Measurements from ENCODE around the gene TAS2R60.
A peak's percentile ranks its signal among the peaks of the same experiment; 100 is the strongest.
"Not testable (repeated sequence)": the region's sequence is repeated elsewhere in the genome, so short reads cannot be mapped to it uniquely, and the experiment has no call there.

The TAS2R60 gene

GRCh38 chr7:143443153-143443552 is at the start of gene TAS2R60:
TAS2R60 (plus strand) TSS chr7:143443453; CDS start chr7:143443453, 0 bp downstream.
- no peak for DNase-seq (ENCODE audit: low spot score)

- no peak for DNase-seq (ENCODE audit: low spot score)
These were observed 49.2 kb upstream of the TAS2R60 start for GRCh38 chr7:143394068-143394467.

GRCh38 chr7:143394777-143395176 is 48.5 kb upstream of the TAS2R60 start:
- no peak for DNase-seq (ENCODE audit: low spot score)

- no peak for DNase-seq (ENCODE audit: low spot score)
These were observed 47.8 kb upstream of the TAS2R60 start for GRCh38 chr7:143395187-143396149.

GRCh38 chr7:143396182-143396581 is 47.1 kb upstream of the TAS2R60 start:
- DNase-seq (ENCODE audit: low spot score), result no peak

GRCh38 chr7:143396625-143397556 is 46.4 kb upstream of the TAS2R60 start:
- DNase-seq (ENCODE audit: low spot score), result no peak

- no peak for DNase-seq (ENCODE audit: low spot score)
These were observed 45.3 kb upstream of the TAS2R60 start for GRCh38 chr7:143397710-143398530.

GRCh38 chr7:143398616-143399015 is 44.6 kb upstream of the TAS2R60 start:
- no peak for DNase-seq (ENCODE audit: low spot score)

- no peak for DNase-seq (ENCODE audit: low spot score)
These were observed 44.1 kb upstream of the TAS2R60 start for GRCh38 chr7:143399151-143399550.

GRCh38 chr7:143399642-143400041 is 43.6 kb upstream of the TAS2R60 start:
- DNase-seq (ENCODE audit: low spot score), result no peak

GRCh38 chr7:143401265-143401664 is 42.0 kb upstream of the TAS2R60 start:
- DNase-seq (ENCODE audit: low spot score), result no peak

GRCh38 chr7:143402233-143402632 is 41.0 kb upstream of the TAS2R60 start:
- not testable (repeated sequence) for DNase-seq (ENCODE audit: low spot score)

GRCh38 chr7:143405173-143406001 is 37.9 kb upstream of the TAS2R60 start:
- no peak for DNase-seq (ENCODE audit: low spot score)

GRCh38 chr7:143406002-143406357 is 37.3 kb upstream of the TAS2R60 start:
- DNase-seq (ENCODE audit: low spot score), result no peak

GRCh38 chr7:143407287-143408251 is 35.7 kb upstream of the TAS2R60 start:
- DNase-seq (ENCODE audit: low spot score), result no peak

GRCh38 chr7:143408252-143408685 is 35.0 kb upstream of the TAS2R60 start:
- DNase-seq (ENCODE audit: low spot score), result no peak

- peak; percentile 69 for DNase-seq (ENCODE audit: low spot score)
These were observed 34.3 kb upstream of the TAS2R60 start, which contains the start of gene EPHA1 for GRCh38 chr7:143408686-143409561. EPHA1 (minus strand) TSS chr7:143408856; CDS start chr7:143408805, 51 bp downstream.

GRCh38 chr7:143410521-143411004 is 32.7 kb upstream of the TAS2R60 start:
- DNase-seq (ENCODE audit: low spot score), result no peak

Measured in ecto neural progenitor cell (in vitro differentiated cells).